ENCODE measurements around the gene P2RX2. TPM values are rescaled to one million over a fixed set of nuclear protein-coding genes. Genes with fewer than 3 reads are reported as not detected.

P2RX2 gene
- total and polyA plus RNA-seq, 2 experiments from 2014 or later: 1.1 to 1.7 TPM

DNA sequence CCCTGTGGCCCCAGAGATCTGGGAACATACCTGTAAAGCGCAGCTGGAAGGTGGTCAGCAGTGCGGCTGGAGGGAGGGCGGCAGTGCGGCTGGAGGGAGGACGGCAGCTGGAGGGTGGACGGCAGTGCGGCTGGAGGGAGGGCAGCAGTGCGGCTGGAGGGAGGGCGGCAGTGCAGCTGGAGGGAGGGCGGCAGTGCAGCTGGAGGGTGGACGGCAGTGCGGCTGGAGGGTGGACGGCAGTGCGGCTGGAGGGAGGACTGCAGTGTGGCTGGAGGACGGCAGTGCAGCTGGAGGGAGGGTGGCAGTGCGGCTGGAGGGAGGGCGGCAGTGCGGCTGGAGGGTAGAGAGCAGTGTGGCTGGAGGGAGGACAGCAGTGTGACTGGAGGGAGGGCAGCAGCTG lies 31.6 kb upstream of the P2RX2 start:
- Histone ChIP-seq H3K27ac (ENCODE audit: low read depth) (no peak overlapping the region), H2AFZ (no peak overlapping the region), H3K4me1 (ENCODE audit: insufficient read depth) (peaks cover 7% of the 10 kb centered on the region), H3K36me3 (ENCODE audit: insufficient read depth) (no peaks in the 10 kb centered on the region), H3K4me3 (no peak overlapping the region), H3K27me3 (ENCODE audit: insufficient read depth) (peaks cover 77% of the 10 kb centered on the region), H3K4me2 (no peak overlapping the region), H3F3A (replicated peaks; ENCODE audit: low read depth) (no peaks in the 10 kb centered on the region), H3K79me2 (replicated peaks; ENCODE audit: insufficient read depth) (no peaks in the 10 kb centered on the region), H3K9me2 (ENCODE audit: insufficient read depth) (no peaks in the 10 kb centered on the region), H4K20me1 (replicated peaks; ENCODE audit: insufficient read depth) (peaks cover 6% of the 10 kb centered on the region; the same call in 1 of the 2 replicates)
- H3K4me1 Mint-ChIP-seq: peaks cover 5% of the 10 kb centered on the region
- peaks cover 3% of the 10 kb centered on the region; the same call in 1 of the 3 replicates for H3K9me3 Mint-ChIP-seq
- ATAC-seq (no peak), DNase-seq (ENCODE audit: low spot score) (no peak)
- TF ChIP-seq POLR2AphosphoS5 (IDR thresholded peaks at IDR 0.05; ENCODE audit: low read depth) (no peak), ZNF331 (CRISPR knock-in tag; IDR thresholded peaks at IDR 0.05; ENCODE audit: low read depth) (no peak), STAT1 (IDR thresholded peaks at IDR 0.05; ENCODE audit: unreplicated experiment) (no peak), EZH2phosphoT487 (IDR thresholded peaks at IDR 0.05; ENCODE audit: unreplicated experiment) (no peak), NANOG (IDR thresholded peaks at IDR 0.05; ENCODE audit: borderline replicate concordance) (no peak), CREB1 (CRISPR knock-in tag; IDR thresholded peaks at IDR 0.05; ENCODE audit: low read depth) (no peak), EZH2 (IDR thresholded peaks at IDR 0.05; ENCODE audit: low read depth, unreplicated experiment) (no peak), JUNB (IDR thresholded peaks at IDR 0.05; ENCODE audit: unreplicated experiment) (no peak), ZNF114 (CRISPR knock-in tag; IDR thresholded peaks at IDR 0.05) (no peak)
- TF ChIP-seq, protein P1, sequence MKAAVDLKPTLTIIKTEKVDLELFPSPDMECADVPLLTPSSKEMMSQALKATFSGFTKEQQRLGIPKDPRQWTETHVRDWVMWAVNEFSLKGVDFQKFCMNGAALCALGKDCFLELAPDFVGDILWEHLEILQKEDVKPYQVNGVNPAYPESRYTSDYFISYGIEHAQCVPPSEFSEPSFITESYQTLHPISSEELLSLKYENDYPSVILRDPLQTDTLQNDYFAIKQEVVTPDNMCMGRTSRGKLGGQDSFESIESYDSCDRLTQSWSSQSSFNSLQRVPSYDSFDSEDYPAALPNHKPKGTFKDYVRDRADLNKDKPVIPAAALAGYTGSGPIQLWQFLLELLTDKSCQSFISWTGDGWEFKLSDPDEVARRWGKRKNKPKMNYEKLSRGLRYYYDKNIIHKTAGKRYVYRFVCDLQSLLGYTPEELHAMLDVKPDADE (IDR thresholded peaks at IDR 0.05): no peak
- TF ChIP-seq, protein P2, sequence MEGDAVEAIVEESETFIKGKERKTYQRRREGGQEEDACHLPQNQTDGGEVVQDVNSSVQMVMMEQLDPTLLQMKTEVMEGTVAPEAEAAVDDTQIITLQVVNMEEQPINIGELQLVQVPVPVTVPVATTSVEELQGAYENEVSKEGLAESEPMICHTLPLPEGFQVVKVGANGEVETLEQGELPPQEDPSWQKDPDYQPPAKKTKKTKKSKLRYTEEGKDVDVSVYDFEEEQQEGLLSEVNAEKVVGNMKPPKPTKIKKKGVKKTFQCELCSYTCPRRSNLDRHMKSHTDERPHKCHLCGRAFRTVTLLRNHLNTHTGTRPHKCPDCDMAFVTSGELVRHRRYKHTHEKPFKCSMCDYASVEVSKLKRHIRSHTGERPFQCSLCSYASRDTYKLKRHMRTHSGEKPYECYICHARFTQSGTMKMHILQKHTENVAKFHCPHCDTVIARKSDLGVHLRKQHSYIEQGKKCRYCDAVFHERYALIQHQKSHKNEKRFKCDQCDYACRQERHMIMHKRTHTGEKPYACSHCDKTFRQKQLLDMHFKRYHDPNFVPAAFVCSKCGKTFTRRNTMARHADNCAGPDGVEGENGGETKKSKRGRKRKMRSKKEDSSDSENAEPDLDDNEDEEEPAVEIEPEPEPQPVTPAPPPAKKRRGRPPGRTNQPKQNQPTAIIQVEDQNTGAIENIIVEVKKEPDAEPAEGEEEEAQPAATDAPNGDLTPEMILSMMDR (conservative IDR thresholded peaks at IDR 0.05; ENCODE audit: low read depth in 2 of 2): no peak
- TF ChIP-seq, protein P3, sequence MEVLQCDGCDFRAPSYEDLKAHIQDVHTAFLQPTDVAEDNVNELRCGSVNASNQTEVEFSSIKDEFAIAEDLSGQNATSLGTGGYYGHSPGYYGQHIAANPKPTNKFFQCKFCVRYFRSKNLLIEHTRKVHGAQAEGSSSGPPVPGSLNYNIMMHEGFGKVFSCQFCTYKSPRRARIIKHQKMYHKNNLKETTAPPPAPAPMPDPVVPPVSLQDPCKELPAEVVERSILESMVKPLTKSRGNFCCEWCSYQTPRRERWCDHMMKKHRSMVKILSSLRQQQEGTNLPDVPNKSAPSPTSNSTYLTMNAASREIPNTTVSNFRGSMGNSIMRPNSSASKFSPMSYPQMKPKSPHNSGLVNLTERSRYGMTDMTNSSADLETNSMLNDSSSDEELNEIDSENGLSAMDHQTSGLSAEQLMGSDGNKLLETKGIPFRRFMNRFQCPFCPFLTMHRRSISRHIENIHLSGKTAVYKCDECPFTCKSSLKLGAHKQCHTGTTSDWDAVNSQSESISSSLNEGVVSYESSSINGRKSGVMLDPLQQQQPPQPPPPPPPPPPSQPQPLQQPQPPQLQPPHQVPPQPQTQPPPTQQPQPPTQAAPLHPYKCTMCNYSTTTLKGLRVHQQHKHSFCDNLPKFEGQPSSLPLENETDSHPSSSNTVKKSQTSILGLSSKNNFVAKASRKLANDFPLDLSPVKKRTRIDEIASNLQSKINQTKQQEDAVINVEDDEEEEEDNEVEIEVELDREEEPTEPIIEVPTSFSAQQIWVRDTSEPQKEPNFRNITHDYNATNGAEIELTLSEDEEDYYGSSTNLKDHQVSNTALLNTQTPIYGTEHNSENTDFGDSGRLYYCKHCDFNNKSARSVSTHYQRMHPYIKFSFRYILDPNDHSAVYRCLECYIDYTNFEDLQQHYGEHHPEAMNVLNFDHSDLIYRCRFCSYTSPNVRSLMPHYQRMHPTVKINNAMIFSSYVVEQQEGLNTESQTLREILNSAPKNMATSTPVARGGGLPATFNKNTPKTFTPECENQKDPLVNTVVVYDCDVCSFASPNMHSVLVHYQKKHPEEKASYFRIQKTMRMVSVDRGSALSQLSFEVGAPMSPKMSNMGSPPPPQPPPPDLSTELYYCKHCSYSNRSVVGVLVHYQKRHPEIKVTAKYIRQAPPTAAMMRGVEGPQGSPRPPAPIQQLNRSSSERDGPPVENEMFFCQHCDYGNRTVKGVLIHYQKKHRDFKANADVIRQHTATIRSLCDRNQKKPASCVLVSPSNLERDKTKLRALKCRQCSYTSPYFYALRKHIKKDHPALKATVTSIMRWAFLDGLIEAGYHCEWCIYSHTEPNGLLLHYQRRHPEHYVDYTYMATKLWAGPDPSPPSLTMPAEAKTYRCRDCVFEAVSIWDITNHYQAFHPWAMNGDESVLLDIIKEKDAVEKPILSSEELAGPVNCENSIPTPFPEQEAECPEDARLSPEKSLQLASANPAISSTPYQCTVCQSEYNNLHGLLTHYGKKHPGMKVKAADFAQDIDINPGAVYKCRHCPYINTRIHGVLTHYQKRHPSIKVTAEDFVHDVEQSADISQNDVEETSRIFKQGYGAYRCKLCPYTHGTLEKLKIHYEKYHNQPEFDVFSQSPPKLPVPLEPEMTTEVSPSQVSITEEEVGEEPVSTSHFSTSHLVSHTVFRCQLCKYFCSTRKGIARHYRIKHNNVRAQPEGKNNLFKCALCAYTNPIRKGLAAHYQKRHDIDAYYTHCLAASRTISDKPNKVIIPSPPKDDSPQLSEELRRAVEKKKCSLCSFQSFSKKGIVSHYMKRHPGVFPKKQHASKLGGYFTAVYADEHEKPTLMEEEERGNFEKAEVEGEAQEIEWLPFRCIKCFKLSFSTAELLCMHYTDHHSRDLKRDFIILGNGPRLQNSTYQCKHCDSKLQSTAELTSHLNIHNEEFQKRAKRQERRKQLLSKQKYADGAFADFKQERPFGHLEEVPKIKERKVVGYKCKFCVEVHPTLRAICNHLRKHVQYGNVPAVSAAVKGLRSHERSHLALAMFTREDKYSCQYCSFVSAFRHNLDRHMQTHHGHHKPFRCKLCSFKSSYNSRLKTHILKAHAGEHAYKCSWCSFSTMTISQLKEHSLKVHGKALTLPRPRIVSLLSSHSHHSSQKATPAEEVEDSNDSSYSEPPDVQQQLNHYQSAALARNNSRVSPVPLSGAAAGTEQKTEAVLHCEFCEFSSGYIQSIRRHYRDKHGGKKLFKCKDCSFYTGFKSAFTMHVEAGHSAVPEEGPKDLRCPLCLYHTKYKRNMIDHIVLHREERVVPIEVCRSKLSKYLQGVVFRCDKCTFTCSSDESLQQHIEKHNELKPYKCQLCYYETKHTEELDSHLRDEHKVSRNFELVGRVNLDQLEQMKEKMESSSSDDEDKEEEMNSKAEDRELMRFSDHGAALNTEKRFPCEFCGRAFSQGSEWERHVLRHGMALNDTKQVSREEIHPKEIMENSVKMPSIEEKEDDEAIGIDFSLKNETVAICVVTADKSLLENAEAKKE (CRISPR knock-in tag; IDR thresholded peaks at IDR 0.05): no peak
- TF ChIP-seq, protein P4, sequence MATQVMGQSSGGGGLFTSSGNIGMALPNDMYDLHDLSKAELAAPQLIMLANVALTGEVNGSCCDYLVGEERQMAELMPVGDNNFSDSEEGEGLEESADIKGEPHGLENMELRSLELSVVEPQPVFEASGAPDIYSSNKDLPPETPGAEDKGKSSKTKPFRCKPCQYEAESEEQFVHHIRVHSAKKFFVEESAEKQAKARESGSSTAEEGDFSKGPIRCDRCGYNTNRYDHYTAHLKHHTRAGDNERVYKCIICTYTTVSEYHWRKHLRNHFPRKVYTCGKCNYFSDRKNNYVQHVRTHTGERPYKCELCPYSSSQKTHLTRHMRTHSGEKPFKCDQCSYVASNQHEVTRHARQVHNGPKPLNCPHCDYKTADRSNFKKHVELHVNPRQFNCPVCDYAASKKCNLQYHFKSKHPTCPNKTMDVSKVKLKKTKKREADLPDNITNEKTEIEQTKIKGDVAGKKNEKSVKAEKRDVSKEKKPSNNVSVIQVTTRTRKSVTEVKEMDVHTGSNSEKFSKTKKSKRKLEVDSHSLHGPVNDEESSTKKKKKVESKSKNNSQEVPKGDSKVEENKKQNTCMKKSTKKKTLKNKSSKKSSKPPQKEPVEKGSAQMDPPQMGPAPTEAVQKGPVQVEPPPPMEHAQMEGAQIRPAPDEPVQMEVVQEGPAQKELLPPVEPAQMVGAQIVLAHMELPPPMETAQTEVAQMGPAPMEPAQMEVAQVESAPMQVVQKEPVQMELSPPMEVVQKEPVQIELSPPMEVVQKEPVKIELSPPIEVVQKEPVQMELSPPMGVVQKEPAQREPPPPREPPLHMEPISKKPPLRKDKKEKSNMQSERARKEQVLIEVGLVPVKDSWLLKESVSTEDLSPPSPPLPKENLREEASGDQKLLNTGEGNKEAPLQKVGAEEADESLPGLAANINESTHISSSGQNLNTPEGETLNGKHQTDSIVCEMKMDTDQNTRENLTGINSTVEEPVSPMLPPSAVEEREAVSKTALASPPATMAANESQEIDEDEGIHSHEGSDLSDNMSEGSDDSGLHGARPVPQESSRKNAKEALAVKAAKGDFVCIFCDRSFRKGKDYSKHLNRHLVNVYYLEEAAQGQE (IDR thresholded peaks at IDR 0.05; ENCODE audit: unreplicated experiment): no peak
- no peak overlapping the region for H3K4me3 Mint-ChIP-seq
- H3K27me3 Mint-ChIP-seq (ENCODE audit: insufficient read depth, low read depth, poor library complexity): peaks cover 76% of the 10 kb centered on the region
- H3K27ac Mint-ChIP-seq: no peak overlapping the region
- H3K36me3 Mint-ChIP-seq (ENCODE audit: low read depth): no peaks in the 10 kb centered on the region; the same call in 2 of the 3 replicates
